G401 (cell line): ENCODE results near the gene KRTAP10-5. TPM values are rescaled to one million over a fixed set of nuclear protein-coding genes. Genes with fewer than 3 reads are reported as not detected.
"Not testable (repeated sequence)": the region's sequence is repeated elsewhere in the genome, so short reads cannot be mapped to it uniquely, and the experiment has no call there.

Experiments used
- DNase-seq: peaks from one replicate; pipeline ENCODE4 v3.0.0-alpha.2; 2015; ENCODE audit warnings: low spot score
- in situ Hi-C: cut with HindIII; loops from 2 replicates; pipeline ENCODE4 v1.10.0; 2016; ENCODE audit warnings: low sequenced_read_pairs, mixed read lengths
- total RNA-seq: library from RNA; depleted of rRNA; stranded (reverse); fragments of >200 nt; shearing (Covaris generic); gene quantifications from 2 replicates; pipeline ENCODE4 v1.2.3, GENCODE V29; 2014

Gene KRTAP10-5
- total RNA-seq, 1 experiment from 2014 or later: not detected

- in situ Hi-C loops: no loop called here
Measured at GRCh38 chr21:44557491-44558328, 22.7 kb downstream of the KRTAP10-5 start.

GRCh38 chr21:44556879-44557278, 23.5 kb downstream of the KRTAP10-5 start:
- no peak for DNase-seq
- in situ Hi-C loops: no loop called here

More at GRCh38 chr21:44557491-44558328, 22.7 kb downstream of the KRTAP10-5 start:
- DNase-seq: no peak

- DNase-seq: no peak
Measured at GRCh38 chr21:44555200-44555875, 25.1 kb downstream of the KRTAP10-5 start.

GRCh38 chr21:44552681-44553080, 27.7 kb downstream of the KRTAP10-5 start:
- in situ Hi-C loops: no loop called here
- no peak for DNase-seq

More at GRCh38 chr21:44555200-44555875, 25.1 kb downstream of the KRTAP10-5 start:
- in situ Hi-C loops: no loop called here

GRCh38 chr21:44552136-44552535, 28.3 kb downstream of the KRTAP10-5 start:
- no peak for DNase-seq
- in situ Hi-C loops: no loop called here

GRCh38 chr21:44551340-44551961, 29.0 kb downstream of the KRTAP10-5 start, which contains the start of gene KRTAP10-2:
KRTAP10-2 (minus strand) TSS chr21:44551505; CDS start chr21:44551458, 47 bp downstream.
- DNase-seq: no peak
- in situ Hi-C loops: no loop called here

GRCh38 chr21:44550807-44551206, 29.6 kb downstream of the KRTAP10-5 start:
- peak; percentile 35 for DNase-seq
- in situ Hi-C loops: no loop called here

- in situ Hi-C loops, DNase-seq: not testable (repeated sequence)
Measured at GRCh38 chr21:44550285-44550684, 30.1 kb downstream of the KRTAP10-5 start.

GRCh38 chr21:44549525-44550211, 30.7 kb downstream of the KRTAP10-5 start:
- in situ Hi-C loops: no loop called here
- no peak for DNase-seq

- no peak for DNase-seq
- in situ Hi-C loops: no loop called here
Measured at GRCh38 chr21:44548922-44549321, 31.5 kb downstream of the KRTAP10-5 start.

GRCh38 chr21:44548381-44548780, 32.0 kb downstream of the KRTAP10-5 start:
- in situ Hi-C loops: no loop called here
- no peak for DNase-seq

- in situ Hi-C loops: no loop called here
- no peak for DNase-seq
Measured at GRCh38 chr21:44547656-44548331, 32.6 kb downstream of the KRTAP10-5 start.

GRCh38 chr21:44544566-44544965, 35.8 kb downstream of the KRTAP10-5 start:
- DNase-seq: no peak
- in situ Hi-C loops: no loop called here

- in situ Hi-C loops: no loop called here
- no peak for DNase-seq
Measured at GRCh38 chr21:44542716-44543115, 37.7 kb downstream of the KRTAP10-5 start.

- in situ Hi-C loops: no loop called here
- no peak for DNase-seq
Measured at GRCh38 chr21:44540741-44541288, 39.6 kb downstream of the KRTAP10-5 start.

GRCh38 chr21:44539991-44540666, 40.3 kb downstream of the KRTAP10-5 start, which contains the start of gene KRTAP10-1:
KRTAP10-1 (minus strand) TSS chr21:44540195; CDS start chr21:44540150, 45 bp downstream.
- DNase-seq: no peak
- in situ Hi-C loops: no loop called here

- DNase-seq: no peak
- in situ Hi-C loops: no loop called here
Measured at GRCh38 chr21:44539046-44539445, 41.4 kb downstream of the KRTAP10-5 start.
